GM12891 (cell line): Measurements from ENCODE around the gene TMCC1.

ENCODE experiments used
- PAX5 ChIP-seq: IDR thresholded peaks from 2 replicates; pipeline ENCODE4 v1.6.1; 2011; ENCODE audit warnings: low read length, moderate library complexity, mild to moderate bottlenecking; ENCODE audit not compliant: insufficient read depth, severe bottlenecking
- POLR2A ChIP-seq: IDR thresholded peaks from 2 replicates; pipeline ENCODE4 v1.6.1; 2011; ENCODE audit warnings: low read depth, low read length, control low read depth
- POLR2AphosphoS5 ChIP-seq: IDR thresholded peaks from 2 replicates; pipeline ENCODE4 v1.6.1; 2011; ENCODE audit warnings: low read depth, low read length, control low read depth
- POU2F2 ChIP-seq: IDR thresholded peaks from 2 replicates; pipeline ENCODE4 v1.6.1; 2011; ENCODE audit warnings: low read depth, mild to moderate bottlenecking, control low read depth, low read length, moderate library complexity
- SPI1 ChIP-seq: IDR thresholded peaks from 2 replicates; pipeline ENCODE4 v1.6.1; 2011; ENCODE audit warnings: low read depth, low read length, control low read depth
- TAF1 ChIP-seq: IDR thresholded peaks from 2 replicates; pipeline ENCODE4 v1.6.1; 2011; ENCODE audit warnings: low read depth, low read length, control low read depth

GRCh38 chr3:129859272-129859671 is 34.2 kb downstream of the TMCC1 start:
- TF ChIP-seq POLR2AphosphoS5 (no peak), POLR2A (no peak), TAF1 (no peak), POU2F2 (no peak), SPI1 (no peak), PAX5 (no peak)
